K562 (cell line): ENCODE measurements around the gene OGDH. TPM values are rescaled to one million over a fixed set of nuclear protein-coding genes. Genes with fewer than 3 reads are reported as not detected.

Experiments used
- DIDO1 ChIP-seq: fragments of 450-650 bp; IDR thresholded peaks from 2 replicates; pipeline ENCODE4 v1.6.1; 2016; ENCODE audit warnings: low read depth, missing biosample characterization, missing genetic modification characterization
- DMBX1 ChIP-seq: fragments of 250-450 bp; sonication (Bioruptor Pico); IDR thresholded peaks from 2 replicates; pipeline ENCODE4 v1.8.0; 2022; ENCODE audit warnings: inconsistent platforms, mild to moderate bottlenecking, moderate library complexity, borderline replicate concordance
- HLTF ChIP-seq: fragments of 450-650 bp; IDR thresholded peaks from 2 replicates; pipeline ENCODE4 v1.6.1; 2016
- NR1H2 ChIP-seq: sonication (generic); formaldehyde crosslinking; IDR thresholded peaks from 2 replicates; pipeline ENCODE4 v1.4.0; 2020; ENCODE audit warnings: mild to moderate bottlenecking, missing genetic modification reagents
- POLR2AphosphoS5 ChIP-seq: IDR thresholded peaks from 2 replicates; pipeline ENCODE4 v1.6.1; 2011; ENCODE audit warnings: mild to moderate bottlenecking, low read depth, low read length, moderate library complexity; ENCODE audit not compliant: control insufficient read depth, insufficient read depth
- SOX6 ChIP-seq: fragments of 450-650 bp; IDR thresholded peaks from 2 replicates; pipeline ENCODE4 v1.6.1; 2014; ENCODE audit warnings: mild to moderate bottlenecking
- TAF1 ChIP-seq: IDR thresholded peaks from 2 replicates; pipeline ENCODE4 v1.6.1; 2011; ENCODE audit warnings: mild to moderate bottlenecking, low read length, moderate library complexity; ENCODE audit not compliant: insufficient read depth, control insufficient read depth, severe bottlenecking; ENCODE audit errors: extremely low read depth
- polyA plus RNA-seq, 8 experiments: library from polyadenylated mRNA; depleted of rRNA in 4 of 8; stranded (reverse) in 5 of 8; unstranded in 3 of 8; fragments of >200 nt; fragmentation: Nextera tagmentation in 2 of 8; fragmentation: Illumina TruSeq in 1 of 8; extraction: Ambion mirVana in 2 of 8; extraction: Trizol in 1 of 8; gene quantifications; 2 replicates each; pipeline versions ENCODE4 v1.2.1 to v1.2.3, GENCODE V29; 2011 to 2014; ENCODE audit warnings: inconsistent platforms in 1 of 8, missing spikeins in 1 of 8
- total RNA-seq, 7 experiments: library from RNA; depleted of rRNA in 6 of 7; stranded (reverse); fragments of >200 nt in 6 of 7; fragmentation: Illumina TruSeq in 2 of 7; extraction: Trizol in 2 of 7; gene quantifications; 2 replicates each; pipeline versions ENCODE4 v1.2.1 to v1.2.3, GENCODE V29; 2011 to 2021; ENCODE audit warnings: low replicate concordance in 1 of 7
- TF ChIP-seq, protein P1 (sequence below): sonication (generic); formaldehyde crosslinking; IDR thresholded peaks from 2 replicates; pipeline ENCODE4 v1.9.0; 2022; ENCODE audit warnings: mild to moderate bottlenecking, missing genetic modification reagents
- TF ChIP-seq, protein P2 (sequence below): sonication (generic); formaldehyde crosslinking; IDR thresholded peaks from 2 replicates; pipeline ENCODE4 v1.8.0; 2023; ENCODE audit warnings: missing genetic modification reagents, mild to moderate bottlenecking, borderline replicate concordance
- TF ChIP-seq, protein P3 (sequence below): fragments of 250-450 bp; sonication (Bioruptor Pico); IDR thresholded peaks from 2 replicates; pipeline ENCODE4 v1.4.0; 2020
- TF ChIP-seq, protein P4 (sequence below): sonication (generic); formaldehyde crosslinking; IDR thresholded peaks from 2 replicates; pipeline ENCODE4 v1.4.0; 2020; ENCODE audit warnings: mild to moderate bottlenecking, missing genetic modification reagents

The OGDH gene
- total and polyA plus RNA-seq, 9 of the 15 experiments (the other 6 are each of a cell fraction or from before 2014, with no cell fraction given) = 3.1 to 80.3 (median 23.5) TPM

DNA sequence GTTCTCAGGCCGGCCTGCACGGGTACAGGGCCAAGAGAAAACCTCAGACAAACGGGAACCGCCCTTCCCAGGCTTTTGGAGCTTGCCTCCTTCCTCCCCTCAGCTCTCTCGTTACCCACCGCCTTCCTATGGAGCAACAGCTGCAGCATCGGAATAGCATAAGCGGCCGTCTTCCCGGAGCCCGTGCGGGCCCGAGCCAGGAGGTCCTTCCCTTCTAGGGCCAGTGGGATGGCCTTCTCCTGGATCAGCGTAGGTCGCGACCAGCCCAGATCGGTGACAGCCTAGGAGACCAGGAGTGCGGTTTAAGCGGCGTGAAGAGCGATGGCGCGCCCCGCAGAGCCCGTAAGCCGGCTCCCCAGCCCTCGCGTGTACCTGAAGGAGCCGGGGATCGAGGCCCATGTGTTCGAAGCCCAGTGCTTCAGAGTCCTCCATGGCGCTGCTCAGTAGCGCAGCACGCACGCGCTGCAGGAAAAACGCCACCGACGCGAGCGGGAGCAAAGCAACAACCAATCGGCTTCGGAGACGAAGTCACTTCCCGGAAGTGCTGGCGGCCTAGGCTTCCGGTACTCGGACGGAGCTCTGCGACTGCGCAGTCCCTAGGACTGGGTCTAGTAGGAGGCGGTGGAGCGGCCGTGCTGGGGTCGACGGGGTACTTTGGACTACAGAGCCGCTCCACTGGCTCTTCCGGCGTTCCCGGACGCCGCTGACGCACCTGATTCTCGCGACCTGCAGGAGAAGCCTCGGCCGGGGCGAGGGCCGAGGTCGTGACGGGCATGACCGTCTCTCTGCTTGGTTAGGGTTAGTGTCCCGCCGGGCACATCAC is 32.8 kb upstream of the OGDH start, which contains the start of gene DDX56 (continued):
- TF ChIP-seq, protein P1, sequence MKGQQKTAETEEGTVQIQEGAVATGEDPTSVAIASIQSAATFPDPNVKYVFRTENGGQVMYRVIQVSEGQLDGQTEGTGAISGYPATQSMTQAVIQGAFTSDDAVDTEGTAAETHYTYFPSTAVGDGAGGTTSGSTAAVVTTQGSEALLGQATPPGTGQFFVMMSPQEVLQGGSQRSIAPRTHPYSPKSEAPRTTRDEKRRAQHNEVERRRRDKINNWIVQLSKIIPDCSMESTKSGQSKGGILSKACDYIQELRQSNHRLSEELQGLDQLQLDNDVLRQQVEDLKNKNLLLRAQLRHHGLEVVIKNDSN (CRISPR knock-in tag) = peak; percentile 46; the same call in 1 of the 2 replicates
- TF ChIP-seq SOX6 (no peak; the same call in 1 of the 2 replicates), POLR2AphosphoS5 (peak; percentile 92; the same call in 1 of the 2 replicates), DMBX1 (peak; percentile 50; the same call in 1 of the 2 replicates), NR1H2 (CRISPR knock-in tag) (no peak), HLTF (no peak), TAF1 (peak; percentile 82), DIDO1 (tag) (peak; percentile 18; the same call in 1 of the 2 replicates)
- TF ChIP-seq, protein P2, sequence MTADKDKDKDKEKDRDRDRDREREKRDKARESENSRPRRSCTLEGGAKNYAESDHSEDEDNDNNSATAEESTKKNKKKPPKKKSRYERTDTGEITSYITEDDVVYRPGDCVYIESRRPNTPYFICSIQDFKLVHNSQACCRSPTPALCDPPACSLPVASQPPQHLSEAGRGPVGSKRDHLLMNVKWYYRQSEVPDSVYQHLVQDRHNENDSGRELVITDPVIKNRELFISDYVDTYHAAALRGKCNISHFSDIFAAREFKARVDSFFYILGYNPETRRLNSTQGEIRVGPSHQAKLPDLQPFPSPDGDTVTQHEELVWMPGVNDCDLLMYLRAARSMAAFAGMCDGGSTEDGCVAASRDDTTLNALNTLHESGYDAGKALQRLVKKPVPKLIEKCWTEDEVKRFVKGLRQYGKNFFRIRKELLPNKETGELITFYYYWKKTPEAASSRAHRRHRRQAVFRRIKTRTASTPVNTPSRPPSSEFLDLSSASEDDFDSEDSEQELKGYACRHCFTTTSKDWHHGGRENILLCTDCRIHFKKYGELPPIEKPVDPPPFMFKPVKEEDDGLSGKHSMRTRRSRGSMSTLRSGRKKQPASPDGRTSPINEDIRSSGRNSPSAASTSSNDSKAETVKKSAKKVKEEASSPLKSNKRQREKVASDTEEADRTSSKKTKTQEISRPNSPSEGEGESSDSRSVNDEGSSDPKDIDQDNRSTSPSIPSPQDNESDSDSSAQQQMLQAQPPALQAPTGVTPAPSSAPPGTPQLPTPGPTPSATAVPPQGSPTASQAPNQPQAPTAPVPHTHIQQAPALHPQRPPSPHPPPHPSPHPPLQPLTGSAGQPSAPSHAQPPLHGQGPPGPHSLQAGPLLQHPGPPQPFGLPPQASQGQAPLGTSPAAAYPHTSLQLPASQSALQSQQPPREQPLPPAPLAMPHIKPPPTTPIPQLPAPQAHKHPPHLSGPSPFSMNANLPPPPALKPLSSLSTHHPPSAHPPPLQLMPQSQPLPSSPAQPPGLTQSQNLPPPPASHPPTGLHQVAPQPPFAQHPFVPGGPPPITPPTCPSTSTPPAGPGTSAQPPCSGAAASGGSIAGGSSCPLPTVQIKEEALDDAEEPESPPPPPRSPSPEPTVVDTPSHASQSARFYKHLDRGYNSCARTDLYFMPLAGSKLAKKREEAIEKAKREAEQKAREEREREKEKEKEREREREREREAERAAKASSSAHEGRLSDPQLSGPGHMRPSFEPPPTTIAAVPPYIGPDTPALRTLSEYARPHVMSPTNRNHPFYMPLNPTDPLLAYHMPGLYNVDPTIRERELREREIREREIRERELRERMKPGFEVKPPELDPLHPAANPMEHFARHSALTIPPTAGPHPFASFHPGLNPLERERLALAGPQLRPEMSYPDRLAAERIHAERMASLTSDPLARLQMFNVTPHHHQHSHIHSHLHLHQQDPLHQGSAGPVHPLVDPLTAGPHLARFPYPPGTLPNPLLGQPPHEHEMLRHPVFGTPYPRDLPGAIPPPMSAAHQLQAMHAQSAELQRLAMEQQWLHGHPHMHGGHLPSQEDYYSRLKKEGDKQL (CRISPR knock-in tag) = no peak
- TF ChIP-seq, protein P3, sequence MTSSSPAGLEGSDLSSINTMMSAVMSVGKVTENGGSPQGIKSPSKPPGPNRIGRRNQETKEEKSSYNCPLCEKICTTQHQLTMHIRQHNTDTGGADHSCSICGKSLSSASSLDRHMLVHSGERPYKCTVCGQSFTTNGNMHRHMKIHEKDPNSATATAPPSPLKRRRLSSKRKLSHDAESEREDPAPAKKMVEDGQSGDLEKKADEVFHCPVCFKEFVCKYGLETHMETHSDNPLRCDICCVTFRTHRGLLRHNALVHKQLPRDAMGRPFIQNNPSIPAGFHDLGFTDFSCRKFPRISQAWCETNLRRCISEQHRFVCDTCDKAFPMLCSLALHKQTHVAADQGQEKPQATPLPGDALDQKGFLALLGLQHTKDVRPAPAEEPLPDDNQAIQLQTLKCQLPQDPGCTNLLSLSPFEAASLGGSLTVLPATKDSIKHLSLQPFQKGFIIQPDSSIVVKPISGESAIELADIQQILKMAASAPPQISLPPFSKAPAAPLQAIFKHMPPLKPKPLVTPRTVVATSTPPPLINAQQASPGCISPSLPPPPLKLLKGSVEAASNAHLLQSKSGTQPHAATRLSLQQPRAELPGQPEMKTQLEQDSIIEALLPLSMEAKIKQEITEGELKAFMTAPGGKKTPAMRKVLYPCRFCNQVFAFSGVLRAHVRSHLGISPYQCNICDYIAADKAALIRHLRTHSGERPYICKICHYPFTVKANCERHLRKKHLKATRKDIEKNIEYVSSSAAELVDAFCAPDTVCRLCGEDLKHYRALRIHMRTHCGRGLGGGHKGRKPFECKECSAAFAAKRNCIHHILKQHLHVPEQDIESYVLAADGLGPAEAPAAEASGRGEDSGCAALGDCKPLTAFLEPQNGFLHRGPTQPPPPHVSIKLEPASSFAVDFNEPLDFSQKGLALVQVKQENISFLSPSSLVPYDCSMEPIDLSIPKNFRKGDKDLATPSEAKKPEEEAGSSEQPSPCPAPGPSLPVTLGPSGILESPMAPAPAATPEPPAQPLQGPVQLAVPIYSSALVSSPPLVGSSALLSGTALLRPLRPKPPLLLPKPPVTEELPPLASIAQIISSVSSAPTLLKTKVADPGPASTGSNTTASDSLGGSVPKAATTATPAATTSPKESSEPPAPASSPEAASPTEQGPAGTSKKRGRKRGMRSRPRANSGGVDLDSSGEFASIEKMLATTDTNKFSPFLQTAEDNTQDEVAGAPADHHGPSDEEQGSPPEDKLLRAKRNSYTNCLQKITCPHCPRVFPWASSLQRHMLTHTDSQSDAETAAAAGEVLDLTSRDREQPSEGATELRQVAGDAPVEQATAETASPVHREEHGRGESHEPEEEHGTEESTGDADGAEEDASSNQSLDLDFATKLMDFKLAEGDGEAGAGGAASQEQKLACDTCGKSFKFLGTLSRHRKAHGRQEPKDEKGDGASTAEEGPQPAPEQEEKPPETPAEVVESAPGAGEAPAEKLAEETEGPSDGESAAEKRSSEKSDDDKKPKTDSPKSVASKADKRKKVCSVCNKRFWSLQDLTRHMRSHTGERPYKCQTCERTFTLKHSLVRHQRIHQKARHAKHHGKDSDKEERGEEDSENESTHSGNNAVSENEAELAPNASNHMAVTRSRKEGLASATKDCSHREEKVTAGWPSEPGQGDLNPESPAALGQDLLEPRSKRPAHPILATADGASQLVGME (CRISPR knock-in tag) = 0 out of 2 replicates have a peak, but pooled peaks have one; percentile 13
- TF ChIP-seq, protein P4, sequence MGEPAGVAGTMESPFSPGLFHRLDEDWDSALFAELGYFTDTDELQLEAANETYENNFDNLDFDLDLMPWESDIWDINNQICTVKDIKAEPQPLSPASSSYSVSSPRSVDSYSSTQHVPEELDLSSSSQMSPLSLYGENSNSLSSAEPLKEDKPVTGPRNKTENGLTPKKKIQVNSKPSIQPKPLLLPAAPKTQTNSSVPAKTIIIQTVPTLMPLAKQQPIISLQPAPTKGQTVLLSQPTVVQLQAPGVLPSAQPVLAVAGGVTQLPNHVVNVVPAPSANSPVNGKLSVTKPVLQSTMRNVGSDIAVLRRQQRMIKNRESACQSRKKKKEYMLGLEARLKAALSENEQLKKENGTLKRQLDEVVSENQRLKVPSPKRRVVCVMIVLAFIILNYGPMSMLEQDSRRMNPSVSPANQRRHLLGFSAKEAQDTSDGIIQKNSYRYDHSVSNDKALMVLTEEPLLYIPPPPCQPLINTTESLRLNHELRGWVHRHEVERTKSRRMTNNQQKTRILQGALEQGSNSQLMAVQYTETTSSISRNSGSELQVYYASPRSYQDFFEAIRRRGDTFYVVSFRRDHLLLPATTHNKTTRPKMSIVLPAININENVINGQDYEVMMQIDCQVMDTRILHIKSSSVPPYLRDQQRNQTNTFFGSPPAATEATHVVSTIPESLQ (CRISPR knock-in tag) = 0 out of 2 replicates have a peak, but pooled peaks have one; percentile 37
